IMR-90 (cell line): ENCODE measurements around the gene ADAM33. TPM values are rescaled to one million over a fixed set of nuclear protein-coding genes. Genes with fewer than 3 reads are reported as not detected.

ENCODE experiments used
- ATAC-seq: fragments of 200-7000 bp; cut with Tn5 transposase; 2 replicates; pipeline ENCODE4 v1.9.1; 2020; ENCODE audit warnings: low read depth, mild to moderate bottlenecking, moderate library complexity
- BruUV-seq: library from RNA; stranded (reverse); fragments of 400-500 nt; replicated peaks from 2 replicates; lab custom pipeline; 2021; lab: Mats Ljungman, UMichigan
- CTCF ChIA-PET: fragments of 300-600 bp; formaldehyde crosslinking; extraction: SDS; loops from one replicate; lab custom pipeline; 2021; ENCODE audit warnings: antibody characterized with exemption; lab: Yijun Ruan, JAX
- POLR2A ChIA-PET: fragments of 300-600 bp; sonication (Branson Sonifier 250); formaldehyde crosslinking; loops from one replicate; lab custom pipeline; 2022; ENCODE audit warnings: antibody characterized with exemption; ENCODE audit not compliant: unreplicated experiment; lab: Charles Lee
- DNase-seq: peaks from one replicate; pipeline ENCODE4 v3.0.0; 2013
- H2AFZ ChIP-seq: replicated peaks from 2 replicates; pipeline ENCODE3; 2013; ENCODE audit warnings: low read length, mild to moderate bottlenecking; ENCODE audit not compliant: poor library complexity
- H2AK5ac ChIP-seq: 2 replicates; pipeline ENCODE4 v1.6.1; 2013; ENCODE audit warnings: low read depth, low read length, inconsistent platforms
- H2AK9ac ChIP-seq: replicated peaks from 2 replicates; pipeline ENCODE3; 2013; ENCODE audit warnings: mild to moderate bottlenecking, low read depth, low read length, moderate library complexity; ENCODE audit not compliant: poor library complexity
- H2BK120ac ChIP-seq: 2 replicates; pipeline ENCODE4 v1.6.1; 2013; ENCODE audit warnings: low read depth, low read length, inconsistent platforms
- H2BK15ac ChIP-seq: 3 replicates; pipeline ENCODE4 v1.6.1; 2013; ENCODE audit warnings: low read depth, low read length, inconsistent platforms
- H2BK20ac ChIP-seq: 2 replicates; pipeline ENCODE4 v1.6.1; 2013; ENCODE audit warnings: low read depth, mild to moderate bottlenecking, inconsistent platforms, low read length, moderate library complexity
- H2BK5ac ChIP-seq: 2 replicates; pipeline ENCODE4 v1.6.1; 2013; ENCODE audit warnings: mild to moderate bottlenecking, low read depth, low read length, inconsistent platforms; ENCODE audit not compliant: poor library complexity, severe bottlenecking
- H3K14ac ChIP-seq: replicated peaks from 2 replicates; pipeline ENCODE4 v1.6.1; 2013; ENCODE audit warnings: low read depth, low read length, inconsistent platforms
- H3K18ac ChIP-seq: 2 replicates; pipeline ENCODE4 v1.6.1; 2013; ENCODE audit warnings: low read depth, low read length, control low read depth
- H3K23ac ChIP-seq: 2 replicates; pipeline ENCODE4 v1.6.1; 2013; ENCODE audit warnings: low read depth, low read length, inconsistent platforms
- H3K27ac ChIP-seq: 2 replicates; pipeline ENCODE4 v1.5.1; 2013; ENCODE audit warnings: mild to moderate bottlenecking, control low read depth, low read length; ENCODE audit not compliant: insufficient read depth
- H3K27me3 ChIP-seq: 2 replicates; pipeline ENCODE4 v1.6.1; 2013; ENCODE audit warnings: low read length; ENCODE audit not compliant: control insufficient read depth, insufficient read depth
- H3K36me3 ChIP-seq: 2 replicates; pipeline ENCODE4 v1.6.1; 2013; ENCODE audit warnings: low read length, mixed read lengths; ENCODE audit not compliant: control insufficient read depth, insufficient read depth
- H3K4ac ChIP-seq: 2 replicates; pipeline ENCODE4 v1.6.1; 2013; ENCODE audit warnings: low read depth, low read length, inconsistent platforms
- H3K4me1 ChIP-seq: 2 replicates; pipeline ENCODE4 v1.6.1; 2013; ENCODE audit warnings: low read length, mixed read lengths; ENCODE audit not compliant: control insufficient read depth, insufficient read depth
- H3K4me2 ChIP-seq: 2 replicates; pipeline ENCODE4 v1.6.1; 2013; ENCODE audit warnings: low read depth, mild to moderate bottlenecking, control low read depth, low read length, moderate library complexity
- H3K4me3 ChIP-seq: 2 replicates; pipeline ENCODE4 v1.5.1; 2013; ENCODE audit warnings: low read depth, mild to moderate bottlenecking, control low read depth, low read length, moderate library complexity; ENCODE audit not compliant: insufficient read depth
- H3K56ac ChIP-seq: 2 replicates; pipeline ENCODE4 v1.6.1; 2013; ENCODE audit warnings: low read length, inconsistent platforms; ENCODE audit not compliant: insufficient read depth; ENCODE audit errors: extremely low read depth
- H3K79me1 ChIP-seq, 2 experiments: 2 replicates each; pipeline ENCODE4 v1.6.1; 2013; ENCODE audit warnings: low read length in 2 of 2, inconsistent platforms in 1 of 2, low read depth in 1 of 2
- H3K9ac ChIP-seq: 2 replicates; pipeline ENCODE4 v1.6.1; 2013; ENCODE audit warnings: low read depth, low read length, control low read depth
- H3K9me1 ChIP-seq: 2 replicates; pipeline ENCODE4 v1.6.1; 2013; ENCODE audit warnings: low read length, inconsistent platforms; ENCODE audit not compliant: insufficient read depth
- H3K9me3 ChIP-seq: 2 replicates; pipeline ENCODE4 v1.6.1; 2013; ENCODE audit warnings: low read length; ENCODE audit not compliant: control insufficient read depth, insufficient read depth
- H4K20me1 ChIP-seq: 2 replicates; pipeline ENCODE4 v1.6.1; 2013; ENCODE audit warnings: low read length, inconsistent platforms; ENCODE audit not compliant: insufficient read depth
- H4K5ac ChIP-seq: 2 replicates; pipeline ENCODE4 v1.6.1; 2013; ENCODE audit warnings: mild to moderate bottlenecking, low read depth, low read length, control low read depth
- H4K8ac ChIP-seq, 2 experiments: 2 replicates each; pipeline ENCODE4 v1.6.1; 2013; ENCODE audit warnings: low read depth in 2 of 2, low read length in 2 of 2, control low read depth in 1 of 2, inconsistent platforms in 1 of 2
- H4K91ac ChIP-seq: 2 replicates; pipeline ENCODE4 v1.6.1; 2013; ENCODE audit warnings: low read depth, low read length, inconsistent platforms; ENCODE audit not compliant: insufficient read depth
- BHLHE40 ChIP-seq: fragments of 150-350 bp; IDR thresholded peaks from 2 replicates; pipeline ENCODE4 v1.6.1; 2016; ENCODE audit warnings: mild to moderate bottlenecking, low read depth, low read length
- FOS ChIP-seq: fragments of 150-350 bp; IDR thresholded peaks from 2 replicates; pipeline ENCODE4 v1.6.1; 2016; ENCODE audit warnings: low read depth, low read length
- RFX5 ChIP-seq: IDR thresholded peaks from 2 replicates; pipeline ENCODE4 v1.8.0; 2012; ENCODE audit warnings: low read depth, mild to moderate bottlenecking, low read length, moderate library complexity
- WGBS, 2 experiments: methylation state at CpG; one replicate each; pipeline versions ENCODE4 v1.1.5 to v1.1.7; 2013; ENCODE audit warnings: missing lambda C conversion rate in 2 of 2; ENCODE audit not compliant: insufficient read length in 1 of 2; ENCODE audit errors: extremely low coverage in 2 of 2; 5-methylcytosine and 5-hydroxymethylcytosine counted together
- dilution Hi-C: fragments of 300-500 bp; cut with HindIII; formaldehyde crosslinking; loops from one replicate; pipeline ENCODE4 v1.14.3; 2018; ENCODE audit warnings: low sequenced_read_pairs; ENCODE audit not compliant: unreplicated experiment
- in situ Hi-C: fragments of 300-500 bp; cut with MboI; formaldehyde crosslinking; loops from 3 replicates; pipeline ENCODE4 v1.14.3; 2019; ENCODE audit warnings: low sequenced_read_pairs, inconsistent platforms, mixed read lengths
- intact Hi-C: fragments of 100-400 bp; cut with micrococcal nuclease; formaldehyde crosslinking; loops from 2 replicates; pipeline ENCODE4 v1.10.0; 2022
- polyA plus RNA-seq, 3 experiments: library from polyadenylated mRNA; depleted of rRNA; stranded (reverse); fragments of >200 nt; gene quantifications; 2 replicates each; pipeline ENCODE4 v1.2.3, GENCODE V29; 2012; ENCODE audit warnings: low replicate concordance in 1 of 3
- total RNA-seq: library from RNA; depleted of rRNA; stranded (reverse); fragments of >200 nt; gene quantifications from 2 replicates; pipeline ENCODE4 v1.2.3, GENCODE V29; 2012

ADAM33 gene
- total and polyA plus RNA-seq, 2 of the 4 experiments (the other 2 are of a cell fraction) = 0.18 to 1.7 TPM

DNA sequence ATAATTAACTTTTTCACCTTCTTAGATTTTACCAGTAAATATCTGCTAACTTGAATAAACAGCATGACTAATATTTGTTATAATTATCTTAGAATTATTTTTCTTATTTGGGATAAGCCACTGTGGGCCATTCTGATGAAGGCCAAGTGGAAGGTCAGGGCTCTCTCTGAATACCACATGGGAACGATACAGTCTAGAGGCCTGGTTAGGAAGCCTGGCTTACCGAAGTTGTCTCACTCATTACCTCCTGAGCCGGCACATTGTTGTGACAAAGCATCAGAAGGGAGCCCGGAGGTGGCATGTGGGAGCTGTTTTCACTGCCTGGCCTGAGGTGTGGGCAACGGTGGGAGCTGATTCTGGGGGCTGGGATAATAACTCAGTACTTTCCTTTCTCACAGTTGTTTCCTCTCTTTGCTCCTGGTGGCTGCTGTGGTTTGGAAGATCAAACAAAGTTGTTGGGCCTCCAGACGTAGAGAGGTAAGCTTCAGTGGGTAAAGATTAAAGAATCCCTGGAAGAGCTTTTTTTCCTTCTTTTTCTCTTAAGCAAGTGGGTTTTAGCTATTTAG, 47.8 kb downstream of the ADAM33 start:
- dilution Hi-C loops = no loop called here
- no peak overlapping the region for H3K56ac ChIP-seq
- no peaks in the 10 kb centered on the region for H3K9me3 ChIP-seq
- H4K5ac ChIP-seq = no peak overlapping the region
- no peaks in the 10 kb centered on the region for H3K27me3 ChIP-seq
- intact Hi-C loops = no loop called here
- WGBS, 2 experiments = no CpG with 5 or more reads among the region's 6 CpGs
- no peaks in the 10 kb centered on the region for H3K79me1 ChIP-seq
- H3K18ac ChIP-seq = no peak overlapping the region
- no peak overlapping the region for H3K27ac ChIP-seq
- no peak overlapping the region for H3K4me3 ChIP-seq
- H4K91ac ChIP-seq = no peak overlapping the region
- H2BK5ac ChIP-seq = no peak overlapping the region
- no peaks in the 10 kb centered on the region; the same call in 1 of the 2 replicates for H3K9me1 ChIP-seq
- H3K23ac ChIP-seq = no peak overlapping the region
- no peak overlapping the region for H3K9ac ChIP-seq
- H3K36me3 ChIP-seq = peaks cover 2% of the 10 kb centered on the region; the same call in 1 of the 2 replicates
- no peak overlapping the region for H3K4me2 ChIP-seq
- no peak overlapping the region for H3K14ac ChIP-seq
- H2BK120ac ChIP-seq = no peak overlapping the region
- no peak overlapping the region for H4K8ac ChIP-seq
- no TSS peak for BruUV-seq
- H4K20me1 ChIP-seq = no peaks in the 10 kb centered on the region
- ATAC-seq (no peak), DNase-seq (no peak)
- H2BK20ac ChIP-seq = no peak overlapping the region
- H3K4ac ChIP-seq = no peak overlapping the region
- H2BK15ac ChIP-seq = no peak overlapping the region
- ChIA-PET CTCF (no interaction called here), POLR2A (no interaction called here)
- in situ Hi-C loops = no loop called here
- no peak overlapping the region for H2AFZ ChIP-seq
- no peak overlapping the region for H2AK9ac ChIP-seq
- no peak for TF ChIP-seq BHLHE40
- TF ChIP-seq FOS = no peak
- TF ChIP-seq RFX5 = no peak
- H2AK5ac ChIP-seq = no peak overlapping the region
- no peaks in the 10 kb centered on the region for H3K4me1 ChIP-seq
